Liver (tissue), 9 donors: ENCODE results near the gene ZNF816. TPM values are rescaled to one million over a fixed set of nuclear protein-coding genes. Genes with fewer than 3 reads are reported as not detected.

Source experiments
- DNase-seq: peaks from one replicate; pipeline ENCODE4 v3.0.0-alpha.2; 2017; ENCODE audit warnings: low spot score
- H3K27ac ChIP-seq, 2 donors: one replicate each; pipeline ENCODE4 v1.7.0; 2013; ENCODE audit warnings: inconsistent platforms in 2 of 2, low read length in 2 of 2, control low read depth in 1 of 2, low read depth in 1 of 2, mild to moderate bottlenecking in 1 of 2
- H3K27me3 ChIP-seq, 4 donors: one replicate each; pipeline versions ENCODE4 v1.6.1 to v1.7.0; 2013; ENCODE audit warnings: low read length in 3 of 4, inconsistent platforms in 1 of 4, mild to moderate bottlenecking in 1 of 4, moderate library complexity in 1 of 4; ENCODE audit not compliant: control insufficient read depth in 4 of 4, insufficient read depth in 4 of 4
- H3K36me3 ChIP-seq, 4 donors: one replicate each; pipeline versions ENCODE4 v1.6.1 to v1.7.0; 2013; ENCODE audit warnings: low read length in 3 of 4, mild to moderate bottlenecking in 3 of 4, low read depth in 1 of 4, moderate library complexity in 1 of 4; ENCODE audit not compliant: control insufficient read depth in 4 of 4, insufficient read depth in 3 of 4
- H3K4me1 ChIP-seq, 4 donors: one replicate each; pipeline versions ENCODE4 v1.6.1 to v1.7.0; 2013; ENCODE audit warnings: low read length in 3 of 4, mild to moderate bottlenecking in 3 of 4, moderate library complexity in 1 of 4; ENCODE audit not compliant: control insufficient read depth in 4 of 4, insufficient read depth in 4 of 4
- H3K4me3 ChIP-seq, 3 donors: one replicate each; pipeline versions ENCODE4 v1.6.1 to v1.7.0; 2013; ENCODE audit warnings: low read length in 3 of 3, control low read depth in 1 of 3, low read depth in 1 of 3, mild to moderate bottlenecking in 1 of 3
- H3K9ac ChIP-seq, 2 donors: one replicate each; pipeline ENCODE4 v1.7.0; 2013; ENCODE audit warnings: low read length in 2 of 2, mild to moderate bottlenecking in 2 of 2, moderate library complexity in 2 of 2, control low read depth in 1 of 2, low read depth in 1 of 2
- H3K9me3 ChIP-seq, 4 donors: one replicate each; pipeline versions ENCODE4 v1.6.1 to v1.7.0; 2013; ENCODE audit warnings: low read length in 3 of 4; ENCODE audit not compliant: control insufficient read depth in 4 of 4
- ATF3 ChIP-seq: IDR thresholded peaks from 2 replicates; pipeline ENCODE4 v1.6.1; 2016; ENCODE audit warnings: antibody characterized with exemption
- CTCF ChIP-seq: fragments of 150-350 bp; IDR thresholded peaks from 2 replicates; pipeline ENCODE4 v1.5.1; 2017; ENCODE audit warnings: improper control_type of control experiment, low read depth, low read length; ENCODE audit not compliant: missing input control
- EGR1 ChIP-seq, 2 donors: IDR thresholded peaks; 2 replicates each; pipeline ENCODE4 v1.6.1; 2016 to 2018; ENCODE audit warnings: antibody characterized with exemption in 2 of 2, low read depth in 2 of 2
- FOXA1 ChIP-seq: IDR thresholded peaks from 2 replicates; pipeline ENCODE4 v1.6.1; 2016; ENCODE audit warnings: antibody characterized with exemption
- FOXA2 ChIP-seq: IDR thresholded peaks from 2 replicates; pipeline ENCODE4 v1.6.1; 2016; ENCODE audit warnings: antibody characterized with exemption
- GABPA ChIP-seq, 2 donors: IDR thresholded peaks in 1 of 2; conservative IDR thresholded peaks in 1 of 2; 2 replicates each; pipeline ENCODE4 v1.6.1; 2016; ENCODE audit warnings: antibody characterized with exemption in 2 of 2, mild to moderate bottlenecking in 1 of 2, moderate library complexity in 1 of 2
- HNF4A ChIP-seq, 2 donors: conservative IDR thresholded peaks; 2 replicates each; pipeline ENCODE4 v1.6.1; 2016; ENCODE audit warnings: antibody characterized with exemption in 2 of 2, mild to moderate bottlenecking in 2 of 2
- JUND ChIP-seq, 2 donors: IDR thresholded peaks; 2 replicates each; pipeline ENCODE4 v1.6.1; 2016; ENCODE audit warnings: antibody characterized with exemption in 2 of 2
- MAX ChIP-seq: IDR thresholded peaks from 2 replicates; pipeline ENCODE4 v1.6.1; 2016; ENCODE audit warnings: antibody characterized with exemption
- NR2F2 ChIP-seq: IDR thresholded peaks from 2 replicates; pipeline ENCODE4 v1.6.1; 2016; ENCODE audit warnings: antibody characterized with exemption
- RAD21 ChIP-seq, 2 donors: IDR thresholded peaks; 2 replicates each; pipeline ENCODE4 v1.6.1; 2016; ENCODE audit warnings: antibody characterized with exemption in 2 of 2, mild to moderate bottlenecking in 2 of 2
- REST ChIP-seq: IDR thresholded peaks from 2 replicates; pipeline ENCODE4 v1.6.1; 2016; ENCODE audit warnings: antibody characterized with exemption, mild to moderate bottlenecking
- RXRA ChIP-seq, 2 donors: IDR thresholded peaks; 2 replicates each; pipeline ENCODE4 v1.6.1; 2017 to 2018; ENCODE audit warnings: antibody characterized with exemption in 2 of 2, mild to moderate bottlenecking in 1 of 2
- SP1 ChIP-seq: IDR thresholded peaks from 2 replicates; pipeline ENCODE4 v1.6.1; 2018; ENCODE audit warnings: antibody characterized with exemption, mild to moderate bottlenecking
- TAF1 ChIP-seq: conservative IDR thresholded peaks from 2 replicates; pipeline ENCODE4 v1.6.1; 2016; ENCODE audit warnings: antibody characterized with exemption, mild to moderate bottlenecking
- YY1 ChIP-seq: IDR thresholded peaks from 2 replicates; pipeline ENCODE4 v1.6.1; 2016; ENCODE audit warnings: antibody characterized with exemption, mild to moderate bottlenecking
- ZBTB33 ChIP-seq: IDR thresholded peaks from 2 replicates; pipeline ENCODE4 v1.6.1; 2016; ENCODE audit warnings: antibody characterized with exemption
- WGBS: extraction: QIAGEN DNeasy Blood & Tissue Kit; methylation state at CpG from one replicate; pipeline ENCODE4 v1.1.7; 2013; 5-methylcytosine and 5-hydroxymethylcytosine counted together
- polyA plus RNA-seq, 2 donors: library from polyadenylated mRNA; stranded (reverse) in 1 of 2; unstranded in 1 of 2; fragments of 200-250 nt in 1 of 2; fragments of >200 nt in 1 of 2; fragmentation: Nextera tagmentation in 1 of 2; extraction: Ambion mirVana in 1 of 2; gene quantifications; one replicate each; pipeline versions ENCODE4 v1.2.1 to v1.2.3, GENCODE V29; 2013 to 2015
- total RNA-seq, 2 donors: library from RNA; depleted of rRNA; stranded (reverse); fragments of >200 nt; gene quantifications; one replicate each; pipeline ENCODE4 v1.2.3, GENCODE V29; 2014
- donor health status: healthy.
- donor health status: healthy.
- donor health status: healthy.
- donor health status: healthy.
- donor health status: healthy.

Gene ZNF816
- total and polyA plus RNA-seq, 4 donors, result 0.93 to 6.5 (median 1.7) TPM

GRCh38 chr19:53008061-53008778 lies 45.5 kb upstream of the ZNF816 start:
- 80% methylated on average over 25 of the region's 25 CpGs for WGBS
- Histone ChIP-seq H3K9ac (no peak overlapping the region), H3K27ac (no peak overlapping the region), H3K9me3 (peaks cover 3 to 17% (median 11%) of the 10 kb centered on the region in 4 donors), H3K27me3 (no peaks in the 10 kb centered on the region), H3K36me3 (no peaks in the 10 kb centered on the region), H3K4me1 (no peaks in the 10 kb centered on the region), H3K4me3 (no peak overlapping the region)
- no peak for DNase-seq
- no peak for TF ChIP-seq ZBTB33
- no peak for TF ChIP-seq FOXA2
- no peak for TF ChIP-seq MAX
- no peak for TF ChIP-seq CTCF
- TF ChIP-seq YY1, result no peak
- no peak for TF ChIP-seq SP1
- no peak for TF ChIP-seq RXRA (IDR thresholded peaks at IDR 0.05)
- TF ChIP-seq JUND (IDR thresholded peaks at IDR 0.05), result no peak
- TF ChIP-seq REST, result no peak
- TF ChIP-seq TAF1, result no peak
- TF ChIP-seq EGR1 (IDR thresholded peaks at IDR 0.05; ENCODE audit: low read depth in 2 of 2), result no peak
- no peak for TF ChIP-seq FOXA1
- TF ChIP-seq HNF4A (conservative IDR thresholded peaks at IDR 0.05), result no peak
- no peak for TF ChIP-seq ATF3

- Histone ChIP-seq H3K27ac (no peak overlapping the region), H3K9ac (no peak overlapping the region), H3K9me3 (peaks cover 3 to 17% (median 9%) of the 10 kb centered on the region in 4 donors), H3K36me3 (no peaks in the 10 kb centered on the region), H3K27me3 (no peaks in the 10 kb centered on the region), H3K4me3 (no peak overlapping the region), H3K4me1 (no peaks in the 10 kb centered on the region)
- DNase-seq, result no peak
- 51% methylated on average over 5 of the region's 5 CpGs for WGBS
- no peak for TF ChIP-seq FOXA2
- TF ChIP-seq SP1, result no peak
- TF ChIP-seq REST, result no peak
- TF ChIP-seq MAX, result no peak
- no peak for TF ChIP-seq YY1
- no peak for TF ChIP-seq NR2F2
- TF ChIP-seq GABPA (IDR thresholded peaks at IDR 0.05 in 1 of 2, conservative IDR thresholded peaks at IDR 0.05 in 1 of 2), result no peak
- no peak for TF ChIP-seq EGR1 (IDR thresholded peaks at IDR 0.05; ENCODE audit: low read depth in 2 of 2)
- TF ChIP-seq RAD21 (IDR thresholded peaks at IDR 0.05), result no peak
- TF ChIP-seq ZBTB33, result no peak
- TF ChIP-seq JUND (IDR thresholded peaks at IDR 0.05), result no peak
Measured at GRCh38 chr19:53007606-53008005, 44.9 kb upstream of the ZNF816 start.
